ENCODE results near the gene CLSTN2. TPM values are rescaled to one million over a fixed set of nuclear protein-coding genes. Genes with fewer than 3 reads are reported as not detected.

Gene CLSTN2
- polyA plus RNA-seq, 3 donors = not detected

DNA sequence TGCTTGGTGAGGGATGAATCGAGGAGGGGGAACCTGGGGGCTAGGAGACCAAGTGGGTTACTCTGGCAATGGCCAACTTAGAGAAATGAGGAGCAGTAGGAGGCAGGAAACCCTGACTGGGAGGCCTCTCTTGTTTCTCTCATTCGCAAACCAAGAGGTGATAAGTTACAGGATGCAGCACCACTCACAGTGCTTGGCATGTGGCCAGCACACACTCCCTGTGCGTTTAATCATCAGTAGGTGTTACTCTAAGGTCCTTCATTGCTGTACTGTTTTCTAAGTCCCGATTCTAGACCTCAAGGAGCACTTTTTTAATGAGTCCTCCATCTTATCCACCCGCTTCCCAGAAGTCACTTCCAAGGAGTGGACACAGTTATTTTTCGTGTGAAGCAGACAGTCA lies 428.8 kb downstream of the CLSTN2 start:
- Histone ChIP-seq H2AFZ (ENCODE audit: insufficient read depth, low read depth, low read length, poor library complexity, severe bottlenecking) (no peak overlapping the region), H3K79me2 (ENCODE audit: insufficient read depth, low read length) (no peaks in the 10 kb centered on the region), H3K27me3 (ENCODE audit: control insufficient read depth in 2 of 2, insufficient read depth in 2 of 2, low read length in 2 of 2) (no peaks in the 10 kb centered on the region), H3K36me3 (replicated peaks in 1 of 2; ENCODE audit: control insufficient read depth in 1 of 2, insufficient read depth in 2 of 2, low read length in 2 of 2) (no peaks in the 10 kb centered on the region), H3K27ac (ENCODE audit: low read depth in 1 of 2, low read length in 2 of 2) (no peak overlapping the region), H3K4me2 (replicated peaks; ENCODE audit: extremely low read depth, low read length, poor library complexity, severe bottlenecking) (no peak overlapping the region), H4K20me1 (ENCODE audit: insufficient read depth, low read length) (no peaks in the 10 kb centered on the region), H3K9me3 (replicated peaks in 1 of 2; ENCODE audit: control insufficient read depth in 1 of 2, insufficient read depth in 1 of 2, low read length in 2 of 2) (no peaks in the 10 kb centered on the region), H3K4me1 (ENCODE audit: control insufficient read depth in 1 of 2, insufficient read depth in 2 of 2, low read length in 2 of 2) (no peaks in the 10 kb centered on the region), H3K4me3 (replicated peaks in 1 of 3; ENCODE audit: low read depth in 2 of 3, low read length in 3 of 3) (no peak overlapping the region), H3K9ac (ENCODE audit: insufficient read depth, low read length, poor library complexity, severe bottlenecking) (no peak overlapping the region)
- Mint-ChIP-seq H3K36me3 (no peaks in the 10 kb centered on the region), H3K4me3 (no peak overlapping the region), H3K27ac (peak overlapping the region in 1 of 7 donors; percentile 46), H3K9me3 (peaks cover 0 to 4% (median 2%) of the 10 kb centered on the region in 7 donors), H3K4me1 (no peaks in the 10 kb centered on the region), H3K27me3 (ENCODE audit: low read depth in 3 of 3) (peaks cover 0 to 4% (median 2%) of the 10 kb centered on the region in 3 donors)
- DNase-seq = no peak
- 43% methylated on average over 4 of the region's 6 CpGs for WGBS (ENCODE audit: insufficient coverage)
- intact Hi-C loops (cut with micrococcal nuclease) = no loop called here
- TF ChIP-seq, protein P1, sequence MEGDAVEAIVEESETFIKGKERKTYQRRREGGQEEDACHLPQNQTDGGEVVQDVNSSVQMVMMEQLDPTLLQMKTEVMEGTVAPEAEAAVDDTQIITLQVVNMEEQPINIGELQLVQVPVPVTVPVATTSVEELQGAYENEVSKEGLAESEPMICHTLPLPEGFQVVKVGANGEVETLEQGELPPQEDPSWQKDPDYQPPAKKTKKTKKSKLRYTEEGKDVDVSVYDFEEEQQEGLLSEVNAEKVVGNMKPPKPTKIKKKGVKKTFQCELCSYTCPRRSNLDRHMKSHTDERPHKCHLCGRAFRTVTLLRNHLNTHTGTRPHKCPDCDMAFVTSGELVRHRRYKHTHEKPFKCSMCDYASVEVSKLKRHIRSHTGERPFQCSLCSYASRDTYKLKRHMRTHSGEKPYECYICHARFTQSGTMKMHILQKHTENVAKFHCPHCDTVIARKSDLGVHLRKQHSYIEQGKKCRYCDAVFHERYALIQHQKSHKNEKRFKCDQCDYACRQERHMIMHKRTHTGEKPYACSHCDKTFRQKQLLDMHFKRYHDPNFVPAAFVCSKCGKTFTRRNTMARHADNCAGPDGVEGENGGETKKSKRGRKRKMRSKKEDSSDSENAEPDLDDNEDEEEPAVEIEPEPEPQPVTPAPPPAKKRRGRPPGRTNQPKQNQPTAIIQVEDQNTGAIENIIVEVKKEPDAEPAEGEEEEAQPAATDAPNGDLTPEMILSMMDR (IDR thresholded peaks at IDR 0.05) = no peak

DNA sequence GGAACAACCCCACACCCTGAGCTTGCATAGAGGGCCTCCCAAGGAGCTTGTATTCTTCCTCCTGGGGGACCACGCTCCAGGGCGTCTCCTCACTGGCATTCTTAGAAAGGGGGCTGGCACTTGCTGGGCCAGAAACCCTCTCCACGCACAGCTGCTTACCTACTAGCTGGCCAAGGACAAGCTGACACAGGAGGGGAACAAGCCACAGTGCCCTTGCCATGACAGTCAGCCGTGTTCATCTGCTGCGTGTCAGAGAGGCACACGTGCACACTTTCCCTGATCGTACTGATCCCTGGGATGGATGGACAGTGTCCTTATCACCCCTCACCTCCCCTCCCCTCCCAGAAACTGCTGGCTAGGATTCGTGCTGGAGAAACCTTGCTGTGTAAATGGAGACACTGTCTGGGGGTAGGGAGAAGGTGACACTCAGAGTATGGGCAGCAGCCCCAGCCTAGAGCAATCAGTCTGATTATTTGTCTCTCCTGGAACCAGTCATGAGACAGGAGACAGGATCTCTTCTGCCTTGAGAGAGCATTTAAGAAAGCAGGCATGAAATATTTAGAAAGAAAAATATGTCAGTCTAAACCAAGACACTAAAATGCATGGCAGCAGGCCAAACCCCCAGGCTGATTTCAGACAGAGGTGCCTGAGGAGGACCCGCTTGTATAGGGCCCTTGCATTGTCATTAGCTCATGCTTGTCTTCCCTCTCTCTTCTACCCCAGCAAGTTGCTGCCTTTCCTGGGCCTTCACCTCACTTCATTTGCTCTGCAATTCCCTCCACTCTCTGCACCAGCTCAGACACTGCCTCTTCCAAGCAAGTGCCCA lies 431.1 kb downstream of the CLSTN2 start:
- intact Hi-C loops (cut with micrococcal nuclease) = no loop called here
- H3K27me3 ChIP-seq (ENCODE audit: control insufficient read depth in 2 of 2, insufficient read depth in 2 of 2, low read length in 2 of 2) = no peaks in the 10 kb centered on the region
- no peaks in the 10 kb centered on the region for H3K9me3 ChIP-seq (replicated peaks in 1 of 2; ENCODE audit: control insufficient read depth in 1 of 2, insufficient read depth in 1 of 2, low read length in 2 of 2)
- H3K36me3 ChIP-seq (replicated peaks in 1 of 2; ENCODE audit: control insufficient read depth in 1 of 2, insufficient read depth in 2 of 2, low read length in 2 of 2) = no peaks in the 10 kb centered on the region
- H3K27me3 Mint-ChIP-seq (ENCODE audit: low read depth in 3 of 3) = peaks cover 2 to 4% (median 3%) of the 10 kb centered on the region in 3 donors
- H3K4me1 ChIP-seq (ENCODE audit: control insufficient read depth in 1 of 2, insufficient read depth in 2 of 2, low read length in 2 of 2) = no peaks in the 10 kb centered on the region
- no peak overlapping the region for H3K27ac ChIP-seq (ENCODE audit: low read depth in 1 of 2, low read length in 2 of 2)
- H3K4me2 ChIP-seq (replicated peaks; ENCODE audit: extremely low read depth, low read length, poor library complexity, severe bottlenecking) = no peak overlapping the region
- TF ChIP-seq, protein P1 (IDR thresholded peaks at IDR 0.05) = no peak
- H3K79me2 ChIP-seq (ENCODE audit: insufficient read depth, low read length) = no peaks in the 10 kb centered on the region
- no peak overlapping the region for H3K27ac Mint-ChIP-seq
- H3K9me3 Mint-ChIP-seq = peaks cover 0 to 5% (median 2%) of the 10 kb centered on the region in 7 donors
- H4K20me1 ChIP-seq (ENCODE audit: insufficient read depth, low read length) = no peaks in the 10 kb centered on the region
- DNase-seq = no peak
- H3K36me3 Mint-ChIP-seq = no peaks in the 10 kb centered on the region
- 89% methylated on average over 9 of the region's 9 CpGs for WGBS (ENCODE audit: insufficient coverage)
- no peaks in the 10 kb centered on the region for H3K4me1 Mint-ChIP-seq
- no peak overlapping the region for H3K9ac ChIP-seq (ENCODE audit: insufficient read depth, low read length, poor library complexity, severe bottlenecking)
- H2AFZ ChIP-seq (ENCODE audit: insufficient read depth, low read depth, low read length, poor library complexity, severe bottlenecking) = no peak overlapping the region
- no peak overlapping the region for H3K4me3 ChIP-seq (replicated peaks in 1 of 3; ENCODE audit: low read depth in 2 of 3, low read length in 3 of 3)
- H3K4me3 Mint-ChIP-seq = no peak overlapping the region
